Ovary (tissue), 9 donors: Measurements from ENCODE around the gene GLRA1. TPM values are rescaled to one million over a fixed set of nuclear protein-coding genes. Genes with fewer than 3 reads are reported as not detected.

ENCODE experiments used
- DNase-seq, 5 donors: peaks; one replicate each; pipeline ENCODE4 v3.0.0-alpha.2; 2019 to 2020
- H3K27ac ChIP-seq, 2 donors: fragments of 200-600 bp; one replicate each; pipeline versions ENCODE4 v1.5.1 to v1.8.0; 2019 to 2022
- H3K27me3 ChIP-seq: fragments of 200-600 bp; one replicate; pipeline ENCODE4 v1.8.0; 2022
- H3K36me3 ChIP-seq: fragments of 200-600 bp; sonication (generic); one replicate; pipeline ENCODE4 v1.5.1; 2019
- H3K4me1 ChIP-seq: one replicate; pipeline ENCODE4 v1.8.1; 2013; ENCODE audit warnings: mild to moderate bottlenecking, moderate library complexity; ENCODE audit not compliant: insufficient read depth
- H3K4me3 ChIP-seq: fragments of 200-600 bp; sonication (generic); one replicate; pipeline ENCODE4 v1.5.1; 2017
- H3K9me3 ChIP-seq, 2 donors: fragments of 200-600 bp in 1 of 2; sonication (generic) in 1 of 2; one replicate each; pipeline versions ENCODE4 v1.5.1 to v1.8.1; 2013 to 2019; ENCODE audit warnings: mild to moderate bottlenecking in 1 of 2, moderate library complexity in 1 of 2
- CTCF ChIP-seq, 3 donors: fragments of 450-650 bp in 2 of 3; fragments of 200-600 bp in 1 of 3; IDR thresholded peaks; one replicate each; pipeline versions ENCODE4 v1.5.1 to v1.8.0; 2016 to 2022; ENCODE audit warnings: antibody characterized with exemption in 3 of 3, mild to moderate bottlenecking in 1 of 3
- EP300 ChIP-seq: sonication (generic); formaldehyde crosslinking; IDR thresholded peaks from one replicate; pipeline ENCODE4 v1.6.1; 2017; ENCODE audit warnings: antibody characterized with exemption
- POLR2A ChIP-seq: fragments of 450-650 bp; IDR thresholded peaks from one replicate; pipeline ENCODE4 v1.6.1; 2017; ENCODE audit warnings: antibody characterized with exemption, mild to moderate bottlenecking, moderate library complexity
- WGBS, 3 donors: extraction: QIAGEN DNeasy Blood & Tissue Kit in 1 of 3; methylation state at CpG; one replicate each; pipeline versions ENCODE4 v1.1.5 to v1.1.7; 2013 to 2017; 5-methylcytosine and 5-hydroxymethylcytosine counted together
- intact Hi-C, 4 donors: fragments of 100-400 bp; cut with DNase I; formaldehyde crosslinking; loops; one replicate each; pipeline versions ENCODE4 v1.11.0 to v1.15.1; 2022 to 2023
- polyA plus RNA-seq, 2 donors: library from polyadenylated mRNA; stranded (reverse); fragments of 200-250 nt in 1 of 2; fragments of 350-450 nt in 1 of 2; fragmentation: Illumina TruSeq in 1 of 2; extraction: RNeasy Lipid Tissue Mini Kit (QIAGEN cat#74804) in 1 of 2; gene quantifications; one replicate each; pipeline ENCODE4 v1.2.3, GENCODE V29; 2013 to 2014
- total RNA-seq, 7 donors: library from RNA; depleted of rRNA in 2 of 7; stranded (reverse); fragments of >200 nt in 2 of 7; fragmentation: NEBNext Ultra II Directional in 3 of 7; extraction: Animal tissue kit (Norgen Biotek cat#: 25700) in 3 of 7; gene quantifications; one replicate each; pipeline versions ENCODE4 v1.1.0 to v1.2.4, GENCODE V29; 2016 to 2023
- donor health status: DM: no; HTN: no; CAD: no; lungs with moderate emphysema.
- donor health status: DM: no; HTN: no; CAD: no.
- donor health status: Bipolar disorder and iron deficiency.
- donor health status: DM: yes; HTN: yes; CAD: no.
- donor health status: DM: no; HTN: no; CAD: no.
- donor health status: DM: yes; HTN: yes; CAD: no.

GLRA1 gene
- total and polyA plus RNA-seq, 9 donors, result not detected

DNA sequence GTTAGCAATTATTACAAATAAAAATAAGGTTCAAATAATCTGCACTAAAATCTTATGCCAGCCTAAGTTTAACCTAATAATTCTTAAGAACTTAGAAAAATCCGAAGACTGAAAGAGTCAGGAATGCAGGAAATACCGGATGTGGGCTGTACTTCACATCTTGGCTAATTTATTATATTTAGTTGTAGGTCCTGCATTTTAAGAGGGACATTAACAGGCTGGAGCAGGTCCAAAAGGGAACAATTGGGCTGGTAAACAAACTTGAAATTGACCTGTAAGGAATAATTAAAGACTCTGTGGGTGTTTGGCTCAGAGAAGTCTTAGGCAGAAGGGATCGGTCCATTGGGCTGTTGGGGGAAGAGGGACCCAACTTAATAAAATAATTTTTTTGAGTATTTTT is 18.4 kb downstream of the GLRA1 start:
- DNase-seq, result no peak
- Histone ChIP-seq H3K4me1 (no peaks in the 10 kb centered on the region), H3K27me3 (no peaks in the 10 kb centered on the region), H3K9me3 (no peaks in the 10 kb centered on the region), H3K36me3 (no peaks in the 10 kb centered on the region), H3K4me3 (no peak overlapping the region), H3K27ac (no peak overlapping the region)
- TF ChIP-seq CTCF (IDR thresholded peaks at IDR 0.05) (no peak), EP300 (no peak), POLR2A (no peak)
- intact Hi-C loops, result no loop called here
- whole genome bisulfite sequencing, 3 donors, result 34 to 40% (median 39%) methylated on average over 3 of the region's 3 CpGs

DNA sequence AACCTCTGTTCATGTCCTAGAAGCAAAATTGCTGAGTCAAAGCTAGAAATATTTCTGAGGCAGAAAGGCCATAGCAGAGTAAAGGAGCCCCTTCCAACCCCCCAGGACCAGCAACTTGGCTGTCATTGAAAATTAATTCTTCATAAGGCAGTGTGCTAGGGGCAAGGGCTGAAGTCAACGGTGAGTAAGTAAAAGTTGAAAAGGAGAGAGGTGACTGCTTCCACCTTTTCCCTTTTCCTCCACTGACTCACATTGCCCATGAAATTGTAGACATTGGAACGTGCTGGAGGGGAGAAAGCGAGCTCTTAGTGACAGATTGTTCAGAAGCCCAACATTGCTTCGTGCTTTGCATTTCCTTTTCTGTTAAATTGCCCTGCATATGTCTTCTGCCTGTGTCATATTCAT is 19.1 kb downstream of the GLRA1 start:
- H3K9me3 ChIP-seq, result no peaks in the 10 kb centered on the region
- no peak overlapping the region for H3K27ac ChIP-seq
- no peaks in the 10 kb centered on the region for H3K36me3 ChIP-seq
- H3K27me3 ChIP-seq, result no peaks in the 10 kb centered on the region
- no peak overlapping the region for H3K4me3 ChIP-seq
- H3K4me1 ChIP-seq, result no peaks in the 10 kb centered on the region
- no peak for TF ChIP-seq POLR2A
- TF ChIP-seq EP300, result no peak
- TF ChIP-seq CTCF (IDR thresholded peaks at IDR 0.05), result no peak
- DNase-seq, result no peak
- 47 to 60% (median 54%) methylated on average over 4 of the region's 4 CpGs for WGBS, 3 donors
- intact Hi-C loops, result no loop called here

DNA sequence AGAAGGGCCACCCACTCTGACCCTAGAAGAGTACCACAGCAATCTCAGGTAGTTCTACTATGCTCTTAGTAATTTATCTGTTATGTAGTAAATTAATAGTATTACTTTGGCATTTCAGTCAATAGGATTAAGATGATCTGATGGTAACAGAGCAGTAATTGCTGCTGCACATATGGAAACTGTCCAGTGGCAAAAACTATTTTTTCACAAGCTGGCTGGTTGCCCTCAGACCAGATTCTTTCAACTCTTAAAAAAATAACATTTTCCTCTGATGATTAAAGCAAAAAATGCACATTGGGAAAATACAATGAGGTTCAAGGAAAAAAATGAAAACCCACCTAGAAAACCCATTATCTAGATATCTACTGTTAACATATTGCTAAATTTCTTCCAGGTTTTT is 19.7 kb downstream of the GLRA1 start:
- Histone ChIP-seq H3K36me3 (no peaks in the 10 kb centered on the region), H3K4me1 (no peaks in the 10 kb centered on the region), H3K27me3 (no peaks in the 10 kb centered on the region), H3K4me3 (no peak overlapping the region), H3K9me3 (no peaks in the 10 kb centered on the region), H3K27ac (no peak overlapping the region)
- TF ChIP-seq EP300 (no peak), CTCF (IDR thresholded peaks at IDR 0.05) (no peak), POLR2A (no peak)
- intact Hi-C loops, result no loop called here
- no peak for DNase-seq

DNA sequence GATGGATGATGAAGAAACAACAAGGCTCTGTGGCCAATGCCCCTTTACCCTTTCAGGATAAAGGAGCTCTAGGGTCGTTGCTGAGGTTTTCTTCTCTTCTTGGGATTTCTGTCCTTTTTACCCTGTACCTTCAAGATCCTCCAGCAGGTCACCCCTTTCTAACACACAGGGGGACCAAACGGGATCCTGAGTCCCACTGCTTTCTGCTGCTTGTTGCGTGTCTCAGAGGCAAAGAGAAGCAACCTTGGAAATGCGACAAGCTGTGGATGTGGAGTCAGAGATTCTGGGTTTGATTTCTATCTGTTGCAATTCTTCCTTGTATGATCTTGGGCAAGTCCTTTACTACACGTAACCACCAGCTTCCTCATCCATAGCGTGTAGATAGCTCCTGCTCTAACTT is 20.5 kb downstream of the GLRA1 start:
- Histone ChIP-seq H3K9me3 (no peaks in the 10 kb centered on the region), H3K27ac (no peak overlapping the region), H3K36me3 (no peaks in the 10 kb centered on the region), H3K27me3 (no peaks in the 10 kb centered on the region), H3K4me1 (no peaks in the 10 kb centered on the region), H3K4me3 (no peak overlapping the region)
- TF ChIP-seq EP300, result no peak
- TF ChIP-seq CTCF (IDR thresholded peaks at IDR 0.05), result no peak
- no peak for TF ChIP-seq POLR2A
- intact Hi-C loops, result no loop called here
- DNase-seq, result no peak
- 67 to 79% (median 68%) methylated on average over 6 of the region's 6 CpGs for WGBS, 3 donors

- no peak overlapping the region for H3K27ac ChIP-seq
- 63 to 76% (median 66%) methylated on average over 2 of the region's 2 CpGs for WGBS, 3 donors
- H3K36me3 ChIP-seq, result no peaks in the 10 kb centered on the region
- H3K27me3 ChIP-seq, result no peaks in the 10 kb centered on the region
- TF ChIP-seq EP300 (no peak), CTCF (IDR thresholded peaks at IDR 0.05) (no peak)
- no peak for DNase-seq
- no peaks in the 10 kb centered on the region for H3K4me1 ChIP-seq
- intact Hi-C loops, result no loop called here
- no peaks in the 10 kb centered on the region for H3K9me3 ChIP-seq
- H3K4me3 ChIP-seq, result no peak overlapping the region
These were observed 21.4 kb downstream of the GLRA1 start for GRCh38 chr5:151903243-151903653.
